Ovary (tissue), 3 donors: ENCODE measurements around the gene ALDH1A1.

ENCODE experiments used
- CTCF ChIP-seq, 3 donors: fragments of 450-650 bp in 2 of 3; fragments of 200-600 bp in 1 of 3; IDR thresholded peaks; one replicate each; pipeline versions ENCODE4 v1.5.1 to v1.8.0; 2016 to 2022; ENCODE audit warnings: antibody characterized with exemption in 3 of 3, mild to moderate bottlenecking in 1 of 3
- POLR2A ChIP-seq: fragments of 450-650 bp; IDR thresholded peaks from one replicate; pipeline ENCODE4 v1.6.1; 2017; ENCODE audit warnings: antibody characterized with exemption, mild to moderate bottlenecking, moderate library complexity
- donor health status: DM: no; HTN: no; CAD: no.

- TF ChIP-seq CTCF (IDR thresholded peaks at IDR 0.05) (no peak), POLR2A (no peak)
Observed at GRCh38 chr9:72912476-72913381, 40.1 kb downstream of the ALDH1A1 start.
